GM19240 (cell line): ENCODE results near the gene EHD1.

Experiments used
- DNase-seq: peaks from one replicate; pipeline ENCODE4 v3.0.0; 2011; ENCODE audit warnings: low spot score; ENCODE audit not compliant: insufficient read length

The EHD1 gene

GRCh38 chr11:64910451-64911093 is 32.2 kb upstream of the EHD1 start:
- DNase-seq = no peak

- no peak for DNase-seq
Observed at GRCh38 chr11:64909653-64910343, 31.4 kb upstream of the EHD1 start.

GRCh38 chr11:64908766-64909165 is 30.3 kb upstream of the EHD1 start:
- no peak for DNase-seq

GRCh38 chr11:64906314-64906635 is 27.9 kb upstream of the EHD1 start:
- DNase-seq = no peak

DNA sequence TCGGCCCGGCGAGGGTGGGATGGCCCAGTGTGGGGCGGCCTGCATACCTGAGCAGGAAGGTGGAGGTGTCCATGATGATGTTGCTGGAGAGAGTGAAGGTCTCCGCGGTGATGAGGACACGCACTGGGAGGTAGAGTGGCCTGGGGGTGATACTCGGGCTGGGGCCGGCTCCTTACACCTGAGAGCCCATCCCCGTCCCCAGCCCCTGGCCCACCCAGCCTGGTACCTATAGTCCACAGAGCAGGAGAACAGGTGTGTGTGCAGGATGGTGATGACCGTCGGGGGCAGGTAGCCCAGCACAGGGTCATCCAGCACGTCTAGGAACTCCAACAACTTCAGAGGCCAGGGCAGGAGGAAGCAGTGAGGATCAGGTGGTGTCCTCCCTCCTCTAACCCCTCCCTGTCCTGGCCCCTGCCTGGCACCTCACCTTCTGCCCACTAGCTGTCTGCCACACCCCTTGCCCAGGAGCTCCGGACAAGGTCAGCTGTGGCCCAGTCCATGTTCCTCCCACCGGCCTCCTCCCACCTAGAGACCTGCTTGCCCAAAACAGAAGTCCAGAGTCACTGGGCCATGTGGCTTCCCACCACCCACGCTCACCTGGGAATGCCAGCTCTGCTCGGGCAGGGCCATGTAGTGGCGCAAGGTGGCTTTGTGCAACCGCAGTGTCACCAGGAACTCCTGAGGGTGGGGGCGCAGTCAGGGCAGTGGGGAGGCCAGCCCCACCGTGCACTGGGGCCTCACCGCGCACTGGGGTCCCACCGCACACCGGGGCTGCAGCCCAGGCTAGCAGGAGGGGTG is 27.3 kb upstream of the EHD1 start:
- no peak for DNase-seq

GRCh38 chr11:64903291-64903833 is 24.9 kb upstream of the EHD1 start:
- DNase-seq = no peak

DNA sequence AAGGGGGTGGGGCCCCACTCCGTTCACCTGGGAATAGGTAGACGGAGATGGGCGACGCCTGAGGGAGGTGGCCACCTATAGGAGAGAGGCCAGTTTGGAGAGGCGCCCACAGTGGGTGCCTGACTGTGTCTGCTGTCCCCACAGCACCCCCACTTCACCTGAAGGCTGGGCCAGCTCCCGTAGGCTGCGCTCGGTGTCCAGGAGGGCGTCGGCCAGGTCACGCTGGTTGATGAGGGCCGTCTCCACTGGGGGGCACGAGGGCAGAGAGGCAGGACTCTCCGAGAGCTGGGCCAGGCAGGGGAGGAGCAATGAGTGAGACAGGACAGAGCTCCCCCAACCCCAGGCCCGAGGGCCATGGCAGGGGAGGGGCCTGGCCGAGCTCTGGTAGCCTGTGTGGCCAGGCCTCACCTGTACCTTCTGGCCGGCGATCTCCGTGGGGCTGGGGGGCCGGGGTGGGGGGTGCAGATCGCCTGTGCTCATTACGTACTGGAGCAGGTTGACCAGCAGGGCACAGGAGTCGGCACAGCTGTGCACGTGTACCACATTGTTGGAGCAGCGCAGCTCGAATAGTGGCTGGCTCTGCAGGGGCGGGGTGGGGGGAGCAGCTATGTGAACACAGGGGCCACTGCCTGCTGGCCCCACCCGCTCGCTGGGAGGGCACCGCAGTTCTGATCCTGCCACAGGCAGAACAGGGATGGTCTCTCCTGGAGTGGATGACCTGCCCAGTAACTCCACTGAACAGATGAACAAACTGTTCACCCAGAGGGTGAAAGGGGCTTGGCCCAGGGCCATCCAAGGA is 23.9 kb upstream of the EHD1 start:
- DNase-seq = no peak

DNA sequence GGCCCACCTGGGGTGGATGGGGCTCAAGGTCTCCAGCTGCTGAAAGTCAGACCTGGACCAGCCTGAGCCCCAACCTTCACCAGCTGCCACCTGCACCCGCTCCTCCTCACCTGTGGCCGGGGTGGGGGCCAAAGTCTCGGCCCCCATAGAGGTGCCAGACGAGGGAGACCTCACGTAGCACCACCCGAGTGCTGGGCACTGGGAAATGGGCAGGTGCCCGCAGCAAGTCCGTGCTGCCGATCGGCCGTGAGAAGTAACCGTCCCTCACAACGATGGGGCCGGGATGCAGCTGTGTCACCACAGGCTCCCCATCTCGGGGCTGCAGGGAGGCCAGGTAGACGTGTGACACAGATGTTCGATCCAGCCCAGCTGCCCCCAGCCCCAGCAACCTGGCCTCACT is 22.4 kb upstream of the EHD1 start:
- no peak for DNase-seq

GRCh38 chr11:64900263-64900678 is 21.9 kb upstream of the EHD1 start:
- no peak for DNase-seq

- DNase-seq = no peak
Observed at GRCh38 chr11:64898541-64898940, 20.1 kb upstream of the EHD1 start.

GRCh38 chr11:64898076-64898445 is 19.6 kb upstream of the EHD1 start:
- no peak for DNase-seq

- DNase-seq = no peak
Observed at GRCh38 chr11:64897381-64898075, 19.1 kb upstream of the EHD1 start.

- DNase-seq = no peak
Observed at GRCh38 chr11:64896448-64897022, 18.1 kb upstream of the EHD1 start.

DNA sequence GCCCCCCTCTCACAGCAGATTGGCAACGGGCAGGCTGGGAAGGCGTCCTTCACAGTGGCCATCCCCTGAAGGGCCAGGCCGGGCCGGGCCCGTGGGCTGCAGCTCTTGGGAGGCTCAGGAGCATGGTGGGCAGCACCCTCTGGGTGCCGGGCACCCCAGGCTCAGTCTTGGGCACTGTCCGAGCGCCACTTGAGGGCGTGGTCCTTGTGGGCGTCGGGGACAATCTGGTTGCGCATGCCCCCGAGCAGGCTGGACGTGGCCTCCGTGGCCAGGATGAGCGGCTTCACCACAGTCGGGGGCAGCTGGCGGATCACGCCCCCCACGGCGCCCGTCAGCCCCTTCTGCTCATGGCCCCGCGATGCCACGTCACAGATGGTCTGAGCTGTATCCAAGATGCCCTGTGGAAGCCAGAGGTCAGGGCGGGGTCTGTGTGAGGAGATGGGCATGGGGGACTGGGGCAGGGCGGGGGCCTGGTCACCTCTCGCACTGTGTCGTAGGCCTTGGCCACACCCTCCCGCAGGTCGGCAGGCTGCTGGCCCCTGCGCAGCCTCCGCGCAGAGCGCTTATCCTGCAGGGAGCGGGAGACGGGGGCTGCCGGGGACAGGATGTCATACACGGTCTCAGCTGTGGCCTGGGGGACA is 16.5 kb upstream of the EHD1 start:
- DNase-seq = no peak

DNA sequence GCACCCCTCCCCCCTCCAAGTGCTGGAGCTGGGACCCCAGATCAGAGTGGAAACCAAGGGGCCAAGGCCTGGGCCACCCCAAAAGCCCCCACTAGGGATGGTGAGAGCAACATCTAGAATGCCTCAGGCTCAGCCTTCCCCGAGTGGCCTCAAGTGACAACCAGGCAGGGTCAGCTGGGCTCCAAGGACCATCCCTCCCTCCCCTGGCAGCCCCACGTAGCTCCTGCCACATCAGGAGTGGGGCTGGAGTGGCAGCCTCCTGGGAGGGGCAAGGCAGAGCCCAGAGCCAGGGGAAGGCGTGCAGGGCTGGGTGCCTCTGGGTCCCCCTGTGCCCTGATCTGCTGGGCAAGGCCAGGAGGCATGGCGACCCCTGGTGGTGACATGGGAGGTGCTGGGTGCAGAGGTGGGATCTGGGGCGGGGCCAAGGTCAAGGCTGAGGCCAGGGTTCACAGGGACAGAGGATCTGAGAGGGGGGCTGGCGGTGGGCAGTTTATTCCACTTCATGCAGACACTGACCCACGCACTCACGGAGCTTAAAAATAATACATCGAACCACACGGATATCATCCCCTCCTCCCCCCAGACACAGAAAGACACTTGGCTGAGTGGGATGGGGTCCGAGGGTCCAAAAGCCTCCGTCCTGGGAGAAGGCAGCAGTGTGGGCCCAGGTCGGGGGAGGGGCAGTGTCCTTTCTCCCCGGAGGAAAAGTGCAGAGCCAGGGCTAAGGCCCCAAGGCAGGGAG is 15.8 kb upstream of the EHD1 start:
- peak; percentile 92 for DNase-seq

DNA sequence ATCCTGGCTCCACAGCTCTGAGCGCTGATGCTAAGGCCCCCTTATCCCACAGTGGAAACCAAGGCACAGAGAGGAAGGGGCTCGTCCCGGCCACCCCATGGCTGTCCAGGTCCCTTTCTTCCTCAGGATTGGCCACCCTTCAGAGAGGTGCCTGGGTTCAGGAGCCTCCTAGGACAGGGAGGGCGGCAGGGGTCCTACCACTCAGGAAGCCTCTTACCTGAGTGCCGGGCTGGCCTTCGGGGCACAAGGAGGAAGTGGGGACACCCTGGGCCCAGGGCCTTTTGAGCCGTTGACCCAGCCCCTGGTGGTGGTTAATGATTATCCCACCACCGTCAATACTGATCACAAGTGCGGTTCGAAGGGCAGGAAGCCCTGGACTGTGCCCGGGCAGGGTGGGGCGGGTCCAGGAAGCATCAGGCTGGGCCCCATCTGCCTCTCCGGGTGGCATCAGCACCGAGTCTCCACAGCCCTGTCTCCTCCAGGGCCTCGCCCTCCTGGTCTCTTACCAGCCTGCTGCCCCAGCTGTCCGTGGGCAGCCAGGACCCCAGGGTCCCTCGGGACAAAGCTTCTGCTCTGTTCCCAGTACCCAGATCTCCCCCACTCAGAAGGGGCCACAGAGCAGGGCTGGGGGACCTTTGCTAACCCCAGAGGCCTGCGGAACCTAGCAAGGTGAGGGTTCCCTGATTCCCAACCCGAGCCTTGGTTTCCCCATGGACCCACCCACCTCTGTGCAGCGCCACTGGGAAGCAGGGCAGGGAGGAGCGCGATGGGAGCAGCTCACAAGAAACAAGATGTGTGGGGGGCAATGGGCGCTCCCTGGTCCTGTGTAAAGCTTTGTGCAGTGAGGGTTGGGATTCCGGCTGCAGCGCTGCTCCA is 15.0 kb upstream of the EHD1 start:
- no peak for DNase-seq

DNA sequence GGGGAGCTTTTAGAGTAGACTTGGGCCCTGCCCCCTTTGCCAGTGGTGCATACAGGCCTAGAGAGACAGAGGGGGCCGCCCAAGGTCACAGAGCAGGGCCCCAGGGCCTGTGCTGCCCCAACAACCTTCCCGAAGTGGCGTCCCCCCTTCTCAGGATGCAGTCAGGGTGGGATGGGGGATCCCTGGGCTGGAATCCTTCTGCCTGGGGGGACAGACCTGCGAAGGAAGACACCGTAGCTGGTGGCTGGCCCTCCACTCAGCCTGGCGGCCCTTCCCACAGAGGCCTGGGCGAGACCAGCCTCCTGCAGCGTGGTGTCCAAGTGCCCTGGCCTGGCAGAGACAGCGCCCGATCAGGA is 14.4 kb upstream of the EHD1 start:
- DNase-seq = no peak

GRCh38 chr11:64892411-64892831 is 14.0 kb upstream of the EHD1 start:
- no peak for DNase-seq

DNA sequence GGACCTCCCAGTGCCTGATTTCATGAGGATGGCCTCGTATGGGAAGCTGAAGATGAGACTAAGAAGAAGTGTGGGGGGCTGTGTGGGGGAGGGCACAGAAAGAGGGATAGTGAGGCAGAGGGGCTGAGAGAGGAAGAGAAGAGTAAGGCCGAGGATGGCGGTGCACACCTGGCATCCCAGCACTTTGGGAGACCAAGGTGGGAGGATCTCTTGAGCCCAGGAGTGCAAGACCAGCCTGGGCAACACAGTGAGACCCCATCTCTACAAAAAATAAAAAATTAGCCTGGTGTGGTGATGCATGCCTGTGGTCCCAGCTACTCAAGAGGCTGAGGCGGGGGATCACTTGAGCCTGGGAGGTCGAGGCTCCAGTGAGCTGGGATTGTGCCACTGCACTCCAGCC is 13.5 kb upstream of the EHD1 start:
- DNase-seq = no peak
